SK-N-SH (cell line): ENCODE measurements around the gene TPO. TPM values are rescaled to one million over a fixed set of nuclear protein-coding genes. Genes with fewer than 3 reads are reported as not detected.

ENCODE experiments used
- CTCF ChIA-PET: fragments of 300-600, 350-600 bp; formaldehyde crosslinking; extraction: SDS; loops from one replicate; lab custom pipeline; 2021; lab: Yijun Ruan, JAX
- POLR2A ChIA-PET: fragments of 350-600 bp; sonication (Branson Sonifier 250); formaldehyde crosslinking; extraction: SDS; loops from one replicate; lab custom pipeline; 2020; ENCODE audit warnings: antibody characterized with exemption, inconsistent platforms; lab: Yijun Ruan, JAX
- DNase-seq: peaks from one replicate; pipeline ENCODE4 v3.0.0; 2012
- H2AFZ ChIP-seq: fragments of 200-600 bp; sonication (generic); 2 replicates; pipeline ENCODE4 v1.8.1; 2016; ENCODE audit warnings: antibody characterized with exemption, mild to moderate bottlenecking, low read depth
- H3F3A ChIP-seq: fragments of 200-600 bp; sonication (generic); replicated peaks from 2 replicates; pipeline ENCODE3; 2016; ENCODE audit warnings: antibody characterized with exemption, mild to moderate bottlenecking; ENCODE audit not compliant: insufficient read depth
- H3K27ac ChIP-seq, 2 experiments: fragments of 200-500 bp in 1 of 2; fragments of 200-600 bp in 1 of 2; sonication (Bioruptor generic) in 1 of 2; sonication (generic), shearing (Covaris generic) in 1 of 2; 2 replicates each; pipeline versions ENCODE4 v1.5.1 to v1.6.1; 2014 to 2016; ENCODE audit warnings: low read depth in 2 of 2, inconsistent platforms in 1 of 2, low read length in 1 of 2, mild to moderate bottlenecking in 1 of 2, mixed read lengths in 1 of 2
- H3K27me3 ChIP-seq: fragments of 200-600 bp; sonication (generic), shearing (Covaris generic); 2 replicates; pipeline ENCODE4 v1.6.1; 2016; ENCODE audit warnings: mixed run types; ENCODE audit not compliant: insufficient read depth
- H3K36me3 ChIP-seq, 2 experiments: fragments of 200-500 bp in 1 of 2; fragments of 200-600 bp in 1 of 2; sonication (Bioruptor generic) in 1 of 2; sonication (generic) in 1 of 2; replicated peaks in 1 of 2; 2 replicates each; pipeline versions ENCODE3 to v1.5.1; 2014 to 2016; ENCODE audit warnings: low read length in 1 of 2, mild to moderate bottlenecking in 1 of 2; ENCODE audit not compliant: insufficient read depth in 2 of 2, control insufficient read depth in 1 of 2
- H3K4me1 ChIP-seq, 2 experiments: fragments of 200-500 bp in 1 of 2; fragments of 200-600 bp in 1 of 2; sonication (Bioruptor generic) in 1 of 2; sonication (generic), shearing (Covaris generic) in 1 of 2; 2 replicates each; pipeline versions ENCODE4 v1.5.1 to v1.6.1; 2014 to 2016; ENCODE audit warnings: low read depth in 1 of 2, low read length in 1 of 2, mixed run types in 1 of 2; ENCODE audit not compliant: insufficient read depth in 2 of 2, control insufficient read depth in 1 of 2
- H3K4me2 ChIP-seq: fragments of 200-600 bp; sonication (generic), shearing (Covaris generic); 2 replicates; pipeline ENCODE4 v1.6.1; 2017; ENCODE audit warnings: mixed run types
- H3K4me3 ChIP-seq, 2 experiments: fragments of 200-500 bp in 1 of 2; fragments of 200-600 bp in 1 of 2; sonication (Bioruptor generic) in 1 of 2; sonication (generic), shearing (Covaris generic) in 1 of 2; 2 replicates each; pipeline versions ENCODE4 v1.5.1 to v1.8.1; 2014 to 2016; ENCODE audit warnings: low read depth in 2 of 2, inconsistent platforms in 1 of 2, low read length in 1 of 2, mild to moderate bottlenecking in 1 of 2, mixed read lengths in 1 of 2, moderate library complexity in 1 of 2
- H3K79me2 ChIP-seq: fragments of 200-600 bp; sonication (generic); 2 replicates; pipeline ENCODE4 v1.8.1; 2017; ENCODE audit warnings: mild to moderate bottlenecking; ENCODE audit not compliant: insufficient read depth
- H3K9ac ChIP-seq: fragments of 200-600 bp; sonication (generic); 2 replicates; pipeline ENCODE4 v1.6.1; 2017; ENCODE audit warnings: mixed run types
- H3K9me2 ChIP-seq: fragments of 200-600 bp; sonication (generic); 2 replicates; pipeline ENCODE4 v1.6.1; 2017; ENCODE audit warnings: mixed run types
- H3K9me3 ChIP-seq: fragments of 200-600 bp; sonication (generic); 2 replicates; pipeline ENCODE4 v1.6.1; 2017; ENCODE audit warnings: mixed run types, mild to moderate bottlenecking, moderate library complexity
- H4K20me1 ChIP-seq: fragments of 200-600 bp; sonication (generic); 2 replicates; pipeline ENCODE4 v1.6.1; 2017; ENCODE audit warnings: mild to moderate bottlenecking, mixed run types; ENCODE audit not compliant: insufficient read depth
- FOSL2 ChIP-seq: IDR thresholded peaks from 2 replicates; pipeline ENCODE4 v1.4.0; 2012; ENCODE audit warnings: low read depth, mild to moderate bottlenecking, moderate library complexity, borderline replicate concordance
- NFIC ChIP-seq: IDR thresholded peaks from 2 replicates; pipeline ENCODE4 v1.4.0; 2012; ENCODE audit warnings: borderline replicate concordance
- POLR2AphosphoS5 ChIP-seq: IDR thresholded peaks from 2 replicates; pipeline ENCODE4 v1.6.1; 2012; ENCODE audit warnings: low read depth, low read length
- RCOR1 ChIP-seq: fragments of 150-350 bp; IDR thresholded peaks from 2 replicates; pipeline ENCODE4 v1.6.1; 2017; ENCODE audit warnings: antibody characterized with exemption, low read length
- RFX5 ChIP-seq: IDR thresholded peaks from 2 replicates; pipeline ENCODE4 v1.6.1; 2012; ENCODE audit warnings: mild to moderate bottlenecking, improper control_type of control experiment, low read length
- WGBS: methylation state at CpG from one replicate; pipeline ENCODE4 v1.1.6; 2017; ENCODE audit warnings: low lambda C conversion rate; 5-methylcytosine and 5-hydroxymethylcytosine counted together
- polyA plus RNA-seq, 3 experiments: library from polyadenylated mRNA; depleted of rRNA; stranded (reverse); fragments of >200 nt; gene quantifications; 2 replicates each; pipeline ENCODE4 v1.2.3, GENCODE V29; 2012
- TF ChIP-seq, protein P1 (sequence below): IDR thresholded peaks from 2 replicates; pipeline ENCODE4 v1.4.0; 2012; ENCODE audit warnings: low read depth
- TF ChIP-seq, protein P2 (sequence below): fragments of 200-600 bp; sonication (generic); IDR thresholded peaks from 2 replicates; pipeline ENCODE4 v1.6.1; 2017; ENCODE audit warnings: antibody characterized with exemption, mild to moderate bottlenecking, moderate library complexity

The TPO gene
- polyA plus RNA-seq, 1 of the 3 experiments (the other 2 are of a cell fraction): not detected

DNA sequence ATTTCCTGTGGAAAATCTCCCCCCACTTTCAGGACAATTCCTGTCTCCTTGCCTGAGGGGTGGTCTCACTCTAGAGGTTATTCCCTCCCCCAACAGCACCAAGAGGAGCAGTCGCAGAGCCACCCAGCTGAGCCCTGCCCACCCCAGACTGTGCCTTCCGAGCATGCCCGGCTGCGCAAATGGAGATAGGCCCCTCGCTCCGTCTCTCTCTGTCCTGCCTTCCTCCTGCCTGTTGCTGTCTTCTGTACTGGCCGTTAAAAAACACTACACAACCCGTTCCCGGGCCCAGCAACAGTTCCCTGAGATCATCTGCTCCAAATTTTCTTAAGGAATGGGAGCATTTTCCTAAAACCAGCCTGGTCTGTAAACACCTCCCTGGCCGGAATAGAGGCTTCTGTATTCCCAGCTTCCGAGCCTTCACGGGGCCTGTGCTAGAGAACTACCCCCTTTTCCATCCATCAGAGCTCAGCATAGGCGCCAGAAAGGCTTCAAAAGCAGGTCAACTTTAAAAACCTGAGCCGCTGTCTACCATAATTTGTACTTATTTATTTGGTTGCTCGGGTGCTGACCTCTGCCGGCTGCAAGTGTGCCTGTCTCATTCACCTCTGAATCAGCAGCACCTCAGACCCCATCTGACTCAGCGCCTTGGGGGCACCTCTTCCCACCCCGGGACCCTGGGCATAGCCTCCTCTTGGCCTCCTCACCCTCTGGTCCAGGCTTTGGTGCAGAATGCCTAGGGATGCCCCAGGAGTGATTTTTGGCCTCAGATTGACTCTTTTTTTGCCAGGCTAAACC, 171.6 kb downstream of the TPO start:
- CTCF ChIA-PET: interaction anchor here (1.0 to 3.2 kb wide), 3 partner anchors 32 to 232 kb away, joined by 3 to 19 read pairs (median 4); no protein-coding TSS in a partner anchor

DNA sequence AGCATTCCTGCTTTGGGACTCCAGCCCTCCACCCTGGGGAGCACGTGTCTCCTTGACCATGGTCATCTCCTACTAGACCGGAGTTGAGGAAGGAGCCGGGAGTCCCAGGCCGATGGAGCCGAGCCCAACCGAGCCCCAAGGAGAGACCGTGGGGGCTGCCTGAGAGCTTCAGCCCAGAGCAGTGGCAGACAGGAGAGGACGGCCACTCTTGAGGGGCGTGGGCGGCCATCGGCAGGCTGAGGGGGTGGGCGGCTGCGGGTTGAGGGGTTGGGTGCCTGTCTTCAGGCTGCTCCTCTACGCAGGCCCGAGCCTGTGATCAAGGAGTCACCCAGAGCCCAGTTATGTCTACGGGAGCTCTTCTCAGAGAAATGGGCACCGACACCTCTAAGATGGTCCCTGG, 172.4 kb downstream of the TPO start:
- no peaks in the 10 kb centered on the region for H3K27me3 ChIP-seq
- no peaks in the 10 kb centered on the region for H3K79me2 ChIP-seq
- no peak overlapping the region for H3K4me2 ChIP-seq
- no peak overlapping the region for H3K27ac ChIP-seq
- no peak for DNase-seq
- H3K9me2 ChIP-seq: no peaks in the 10 kb centered on the region
- ChIA-PET CTCF (interaction anchor here (1.0 to 8.1 kb wide), 7 partner anchors 31 to 232 kb away, joined by 3 to 122 read pairs (median 4); no protein-coding TSS in a partner anchor), POLR2A (no interaction called here)
- 87% methylated on average over 14 of the region's 17 CpGs for WGBS
- H3K36me3 ChIP-seq: no peaks in the 10 kb centered on the region
- H2AFZ ChIP-seq: no peak overlapping the region
- no peak overlapping the region for H3K9ac ChIP-seq
- H3K4me1 ChIP-seq: peaks cover 0 to 4% of the 10 kb centered on the region in 2 experiments; a peak in 1 of 4 replicates
- no peaks in the 10 kb centered on the region for H3F3A ChIP-seq
- H4K20me1 ChIP-seq: no peaks in the 10 kb centered on the region
- no peaks in the 10 kb centered on the region for H3K9me3 ChIP-seq
- no peak overlapping the region for H3K4me3 ChIP-seq
- TF ChIP-seq, protein P1, sequence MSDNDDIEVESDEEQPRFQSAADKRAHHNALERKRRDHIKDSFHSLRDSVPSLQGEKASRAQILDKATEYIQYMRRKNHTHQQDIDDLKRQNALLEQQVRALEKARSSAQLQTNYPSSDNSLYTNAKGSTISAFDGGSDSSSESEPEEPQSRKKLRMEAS: no peak
- TF ChIP-seq NFIC: no peak
- no peak for TF ChIP-seq FOSL2
- no peak for TF ChIP-seq POLR2AphosphoS5
- TF ChIP-seq RFX5: no peak

More for the DNA sequence above, 171.6 kb downstream of the TPO start:
- Histone ChIP-seq H3K27me3 (no peaks in the 10 kb centered on the region), H3K36me3 (no peaks in the 10 kb centered on the region), H3K9me3 (no peaks in the 10 kb centered on the region), H3K4me2 (no peak overlapping the region), H2AFZ (no peak overlapping the region), H3K4me3 (no peak overlapping the region), H3F3A (no peaks in the 10 kb centered on the region), H4K20me1 (no peaks in the 10 kb centered on the region), H3K4me1 (no peaks in the 10 kb centered on the region; a peak in 1 of 4 replicates), H3K79me2 (no peaks in the 10 kb centered on the region), H3K27ac (no peak overlapping the region), H3K9ac (no peak overlapping the region), H3K9me2 (no peaks in the 10 kb centered on the region)
- TF ChIP-seq RCOR1: no peak
- TF ChIP-seq, protein P2, sequence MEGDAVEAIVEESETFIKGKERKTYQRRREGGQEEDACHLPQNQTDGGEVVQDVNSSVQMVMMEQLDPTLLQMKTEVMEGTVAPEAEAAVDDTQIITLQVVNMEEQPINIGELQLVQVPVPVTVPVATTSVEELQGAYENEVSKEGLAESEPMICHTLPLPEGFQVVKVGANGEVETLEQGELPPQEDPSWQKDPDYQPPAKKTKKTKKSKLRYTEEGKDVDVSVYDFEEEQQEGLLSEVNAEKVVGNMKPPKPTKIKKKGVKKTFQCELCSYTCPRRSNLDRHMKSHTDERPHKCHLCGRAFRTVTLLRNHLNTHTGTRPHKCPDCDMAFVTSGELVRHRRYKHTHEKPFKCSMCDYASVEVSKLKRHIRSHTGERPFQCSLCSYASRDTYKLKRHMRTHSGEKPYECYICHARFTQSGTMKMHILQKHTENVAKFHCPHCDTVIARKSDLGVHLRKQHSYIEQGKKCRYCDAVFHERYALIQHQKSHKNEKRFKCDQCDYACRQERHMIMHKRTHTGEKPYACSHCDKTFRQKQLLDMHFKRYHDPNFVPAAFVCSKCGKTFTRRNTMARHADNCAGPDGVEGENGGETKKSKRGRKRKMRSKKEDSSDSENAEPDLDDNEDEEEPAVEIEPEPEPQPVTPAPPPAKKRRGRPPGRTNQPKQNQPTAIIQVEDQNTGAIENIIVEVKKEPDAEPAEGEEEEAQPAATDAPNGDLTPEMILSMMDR: 0 out of 2 replicates have a peak, but pooled peaks have one; percentile 7
- WGBS: 79% methylated on average over 18 of the region's 18 CpGs
- no peak for DNase-seq
- POLR2A ChIA-PET: no interaction called here
